Hippocampal formation (tissue), 2 donors: ENCODE data around the gene EPX.

Experiments used
- DNase-seq, 2 donors: peaks; one replicate each; lab custom pipeline; 2025; lab: John Stamatoyannopoulos, UW

EPX gene

GRCh38 chr17:58229384-58229783 is 36.9 kb downstream of the EPX start:
- DNase-seq, result no peak

- DNase-seq, result no peak
These were observed 37.4 kb downstream of the EPX start for GRCh38 chr17:58229881-58230280.

GRCh38 chr17:58231641-58232040 is 39.1 kb downstream of the EPX start:
- no peak for DNase-seq

DNA sequence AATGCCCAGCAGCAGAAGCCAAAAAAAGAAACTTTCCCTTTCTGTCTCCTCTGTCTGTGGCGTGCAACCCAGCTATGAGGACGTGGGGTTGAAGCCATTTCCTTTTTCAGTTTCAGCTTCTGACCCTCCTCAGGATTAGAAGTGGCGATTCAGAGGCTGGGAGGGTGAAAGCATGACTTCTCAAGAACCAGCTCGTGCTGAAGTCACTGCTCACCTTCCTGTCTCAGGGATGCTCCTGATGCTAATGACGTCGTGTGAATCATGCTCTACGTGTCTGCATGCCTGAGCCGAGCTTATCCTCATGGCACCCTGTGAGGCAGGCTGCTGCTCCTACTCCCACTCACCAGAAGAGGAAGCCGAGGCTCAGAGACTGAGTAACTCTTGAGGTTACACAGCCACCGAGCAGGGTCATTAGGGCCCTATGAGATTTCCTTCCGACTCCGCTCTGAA is 40.2 kb downstream of the EPX start:
- peak in 1 of 2 donors; percentile 29 for DNase-seq

DNA sequence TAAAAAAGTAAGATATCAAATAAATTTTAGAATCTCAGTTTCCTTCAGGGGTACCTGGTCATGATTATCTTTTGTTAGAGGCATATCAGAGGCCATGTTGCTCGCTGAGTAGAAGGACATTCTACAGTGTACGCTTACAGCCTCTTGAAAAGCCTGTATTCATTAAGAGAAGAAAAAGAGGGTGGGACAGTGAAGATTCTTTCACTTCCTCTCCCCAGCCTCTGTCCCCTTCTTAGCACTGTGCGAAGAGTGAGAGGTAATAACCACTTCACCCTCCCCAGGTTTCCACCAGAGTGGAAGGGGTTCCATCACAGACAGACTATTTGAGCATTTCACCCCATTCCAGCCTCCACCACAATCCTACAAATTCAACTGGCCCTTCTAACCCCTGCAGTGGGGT is 41.0 kb downstream of the EPX start:
- no peak for DNase-seq

DNA sequence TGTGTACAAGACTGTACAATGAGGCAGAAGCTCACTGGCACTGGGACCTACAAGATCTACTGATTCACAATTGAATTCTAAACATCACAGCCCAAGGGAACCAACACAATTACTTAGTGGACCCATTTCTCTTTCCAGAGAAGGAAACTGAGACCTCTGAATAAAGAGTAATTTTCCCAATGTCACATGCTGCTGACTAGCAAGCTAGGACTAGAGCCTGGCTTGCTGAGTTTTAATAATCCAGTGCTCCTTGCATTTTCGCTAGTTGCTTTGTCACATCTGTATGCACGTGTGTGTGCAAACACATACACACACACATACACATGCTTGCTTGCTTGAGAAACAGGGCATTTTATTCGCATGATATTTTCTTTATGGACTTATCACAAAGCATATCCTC is 42.0 kb downstream of the EPX start:
- DNase-seq, result no peak

GRCh38 chr17:58235821-58236220 is 43.3 kb downstream of the EPX start:
- DNase-seq, result no peak

- no peak for DNase-seq
These were observed 43.9 kb downstream of the EPX start for GRCh38 chr17:58236394-58236793.

DNA sequence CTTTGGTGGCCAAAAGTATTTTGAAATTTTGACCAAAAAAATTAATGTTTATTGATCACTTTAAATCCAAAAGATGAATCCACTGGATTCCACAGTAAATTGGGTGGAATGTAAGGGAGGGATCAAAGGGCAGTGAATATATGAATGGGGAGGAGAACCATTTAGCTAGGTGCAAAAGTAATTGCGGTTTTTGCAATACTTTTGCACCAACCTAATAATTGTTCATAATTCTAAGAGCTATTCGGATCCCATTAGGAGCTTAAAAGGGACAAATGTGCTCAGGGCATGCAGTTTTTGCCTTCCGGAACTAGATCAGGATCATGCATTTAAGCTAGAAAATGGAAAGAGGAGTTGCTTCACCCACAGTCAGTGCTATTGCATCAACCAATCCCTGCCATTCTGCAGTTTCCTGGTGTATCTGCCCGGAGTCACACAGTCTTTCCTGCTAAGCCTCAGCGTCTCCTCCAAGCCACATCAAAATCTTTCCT is 45.7 kb downstream of the EPX start, which contains the start of gene LPO:
Gene LPO (plus strand): TSS at position 438 of the 488 bp plus-strand sequence. CDS start 4,396 bp downstream, outside the sequence.
- DNase-seq, result no peak

DNA sequence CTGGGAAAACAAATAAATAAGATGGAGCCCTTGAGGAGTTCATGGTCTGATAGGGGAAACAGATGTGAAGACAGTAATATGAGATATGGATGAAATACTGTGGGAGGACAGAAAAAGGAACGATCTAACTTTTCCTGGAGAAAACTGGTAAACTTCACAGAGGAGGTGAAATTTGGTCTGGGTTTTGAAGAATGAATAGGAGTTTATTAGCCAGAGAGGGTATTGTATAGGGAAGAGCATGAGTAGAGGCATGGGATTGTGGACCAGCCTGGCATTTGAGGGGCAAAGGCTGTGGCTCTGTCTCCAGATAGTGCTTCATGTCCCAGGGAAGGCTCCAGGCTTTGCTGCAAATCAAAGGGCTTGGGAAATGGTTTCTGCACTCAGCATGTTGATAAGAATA is 47.5 kb downstream of the EPX start:
- DNase-seq, result no peak

DNA sequence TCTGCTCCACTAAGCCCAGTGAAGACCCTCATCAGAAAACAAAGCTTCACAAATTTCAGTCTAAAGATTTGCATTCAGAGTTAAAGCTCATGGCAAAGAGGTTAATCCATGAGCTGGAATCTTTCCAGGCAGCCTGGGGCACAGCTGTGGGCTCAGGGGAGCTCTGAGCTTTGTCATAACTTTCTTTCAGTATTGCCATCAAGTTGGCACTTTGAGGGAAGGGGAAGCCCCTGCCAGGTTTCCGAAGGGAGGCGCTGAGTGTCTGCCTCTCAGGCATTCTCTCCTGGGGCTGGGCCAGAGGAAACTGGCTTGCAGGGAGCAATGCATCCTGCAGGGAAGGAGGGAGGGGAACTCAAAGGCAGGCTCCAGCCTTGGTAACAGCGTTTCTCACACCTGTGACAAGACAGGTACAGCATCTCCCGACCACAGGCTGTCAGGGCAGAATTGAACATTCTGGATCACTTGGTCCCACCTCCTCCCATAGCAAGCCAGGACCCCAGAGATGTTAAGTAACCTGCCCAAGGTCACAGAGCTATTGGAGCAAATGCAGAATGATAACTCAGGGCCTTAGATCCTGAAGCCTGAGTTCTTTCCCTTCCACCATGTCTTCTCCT is 49.8 kb downstream of the EPX start:
- no peak for DNase-seq

DNA sequence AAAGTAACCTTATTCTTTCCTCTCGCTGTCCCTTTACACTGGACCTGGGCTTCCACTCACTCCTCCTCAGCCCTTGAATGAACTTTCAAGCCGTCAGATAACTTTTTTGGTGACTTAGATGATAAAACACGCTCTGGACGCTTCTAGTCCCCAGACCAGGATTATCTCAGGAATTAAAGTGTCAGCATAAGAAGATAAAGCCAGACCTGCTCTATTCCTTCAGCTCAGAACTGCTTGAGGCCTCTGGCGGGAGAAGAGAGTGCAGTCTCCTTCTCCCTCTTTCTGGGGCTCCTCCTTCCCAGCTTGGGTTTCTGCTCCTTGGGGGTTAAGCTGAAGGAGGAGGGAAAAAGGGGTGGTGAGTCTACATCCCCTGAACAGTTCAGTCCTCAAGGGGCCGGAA is 52.4 kb downstream of the EPX start:
- no peak for DNase-seq

- DNase-seq, result no peak
These were observed 53.0 kb downstream of the EPX start for GRCh38 chr17:58245428-58246103.

- no peak for DNase-seq
These were observed 53.7 kb downstream of the EPX start for GRCh38 chr17:58246104-58246740.

- DNase-seq, result no peak
These were observed 54.3 kb downstream of the EPX start for GRCh38 chr17:58246781-58247180.

DNA sequence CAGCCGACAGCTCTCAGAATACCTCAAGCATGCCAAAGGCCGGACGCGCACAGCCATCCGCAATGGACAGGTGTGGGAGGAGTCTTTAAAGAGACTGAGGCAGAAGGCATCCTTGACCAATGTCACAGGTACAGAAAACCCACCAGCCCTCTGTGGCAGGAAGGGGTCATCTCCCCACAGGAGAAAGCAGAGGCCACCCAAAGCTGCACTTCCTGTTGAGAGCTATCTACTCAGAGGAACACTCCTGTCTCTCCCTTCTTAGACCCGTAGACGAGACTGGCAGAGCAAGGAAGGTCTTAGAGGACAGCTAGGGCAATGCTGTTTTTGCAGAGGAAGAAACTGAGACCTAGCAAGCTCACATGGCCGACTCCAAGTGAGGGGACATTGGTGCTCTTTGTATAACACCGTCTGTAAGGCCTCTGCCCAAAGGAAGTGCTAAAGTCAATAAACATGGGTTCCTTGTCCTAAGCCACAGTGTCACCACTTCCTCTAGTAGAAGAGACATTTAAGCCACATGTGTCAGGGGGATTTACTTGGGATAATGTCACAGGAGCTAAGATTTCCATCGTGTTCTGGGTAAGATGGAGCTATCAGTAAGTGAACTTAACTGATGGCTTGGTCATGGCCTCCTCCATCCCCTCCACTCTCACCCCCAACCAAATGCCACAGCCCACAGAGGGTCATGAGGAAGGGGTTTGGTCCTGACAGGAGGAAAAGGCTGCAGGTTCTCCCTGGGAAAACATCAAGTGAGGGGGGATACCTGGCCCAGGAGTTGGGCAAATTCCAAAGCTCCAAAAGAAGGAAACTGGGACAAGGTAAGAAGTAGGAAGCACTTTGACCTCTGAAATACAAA is 55.2 kb downstream of the EPX start:
- DNase-seq, result no peak

DNA sequence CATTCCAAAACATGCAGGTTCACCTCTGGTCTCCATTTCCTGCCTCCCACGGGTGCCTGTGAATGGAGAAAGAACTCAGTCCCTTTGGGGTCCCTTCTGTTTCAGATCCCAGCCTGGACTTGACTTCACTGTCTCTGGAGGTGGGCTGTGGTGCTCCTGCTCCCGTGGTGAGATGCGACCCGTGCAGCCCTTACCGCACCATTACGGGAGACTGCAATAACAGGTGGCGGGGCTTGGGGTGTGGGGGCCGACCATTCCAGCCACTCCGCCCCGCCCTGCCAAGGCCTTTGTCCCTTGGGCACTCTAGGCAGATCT is 56.4 kb downstream of the EPX start:
- DNase-seq, result no peak

GRCh38 chr17:58249270-58250133 is 57.0 kb downstream of the EPX start:
- peak; percentile 48 to 63 for DNase-seq

DNA sequence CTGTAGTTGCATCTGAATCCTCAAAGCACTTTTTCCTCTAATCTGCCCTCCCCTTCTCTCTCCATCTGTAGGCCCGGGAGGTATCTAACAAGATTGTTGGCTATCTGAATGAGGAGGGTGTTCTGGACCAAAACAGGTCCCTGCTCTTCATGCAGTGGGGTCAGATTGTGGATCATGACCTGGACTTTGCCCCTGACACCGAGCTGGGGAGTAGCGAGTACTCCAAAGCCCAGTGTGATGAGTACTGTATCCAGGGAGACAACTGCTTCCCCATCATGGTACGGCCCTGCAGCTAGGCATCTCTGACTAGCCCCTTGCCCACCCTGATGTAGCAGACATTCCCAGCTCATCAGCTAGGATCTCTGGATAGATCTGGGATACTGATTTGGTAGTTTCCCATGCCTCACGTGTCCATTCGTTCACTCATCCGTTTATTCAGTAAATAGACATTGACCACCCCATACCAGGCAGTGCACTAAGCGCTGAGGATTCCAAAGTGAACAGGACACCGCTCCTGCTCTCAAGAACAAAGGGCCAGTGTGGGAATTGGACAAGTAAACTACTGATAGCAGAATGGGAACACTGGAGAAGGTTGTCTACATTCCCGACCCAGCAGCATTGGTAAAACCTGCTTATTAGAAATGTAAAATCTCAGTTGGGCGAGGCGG is 58.0 kb downstream of the EPX start:
- no peak for DNase-seq

- no peak for DNase-seq
These were observed 59.6 kb downstream of the EPX start for GRCh38 chr17:58252141-58252540.

DNA sequence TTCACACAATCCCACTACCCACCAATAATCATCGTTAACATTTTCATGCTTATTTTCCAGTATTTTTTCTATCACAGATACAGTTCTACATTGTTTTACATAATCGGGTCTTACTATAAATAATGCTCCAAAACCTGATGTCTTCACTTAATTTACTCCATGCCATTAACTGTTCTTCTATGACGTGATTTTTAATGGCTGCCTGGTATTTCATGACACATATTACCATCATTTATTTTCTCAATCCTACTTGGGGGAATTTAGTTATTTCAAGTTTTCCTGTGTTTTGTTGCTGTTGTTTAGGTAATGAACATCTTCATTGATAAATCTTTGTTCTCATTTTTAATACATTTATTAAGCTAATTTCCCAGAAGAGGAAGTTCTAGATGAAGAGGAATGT is 60.6 kb downstream of the EPX start:
- no peak for DNase-seq
